Measurements from ENCODE around the gene JADE2. TPM values are rescaled to one million over a fixed set of nuclear protein-coding genes. Genes with fewer than 3 reads are reported as not detected.
A peak's percentile ranks its signal among the peaks of the same experiment; 100 is the strongest.
"Not testable (repeated sequence)": the region's sequence is repeated elsewhere in the genome, so short reads cannot be mapped to it uniquely, and the experiment has no call there.

JADE2 gene
- total RNA-seq, 6 experiments from 2014 or later, result 6.1 to 14.8 (median 8.4) TPM

GRCh38 chr5:134510970-134511795 is 14.3 kb upstream of the JADE2 start:
- no peak for ATAC-seq
- Histone ChIP-seq H3K4me1 (peaks cover 0 to 28% (median 8%) of the 10 kb centered on the region in 4 donors), H3K4me3 (no peak overlapping the region), H3K9me3 (no peaks in the 10 kb centered on the region), H3K36me3 (no peaks in the 10 kb centered on the region), H3K27me3 (no peaks in the 10 kb centered on the region), H3K27ac (peak overlapping the region in 2 of 3 donors; percentile 15 to 78)
- TF ChIP-seq, protein P1, sequence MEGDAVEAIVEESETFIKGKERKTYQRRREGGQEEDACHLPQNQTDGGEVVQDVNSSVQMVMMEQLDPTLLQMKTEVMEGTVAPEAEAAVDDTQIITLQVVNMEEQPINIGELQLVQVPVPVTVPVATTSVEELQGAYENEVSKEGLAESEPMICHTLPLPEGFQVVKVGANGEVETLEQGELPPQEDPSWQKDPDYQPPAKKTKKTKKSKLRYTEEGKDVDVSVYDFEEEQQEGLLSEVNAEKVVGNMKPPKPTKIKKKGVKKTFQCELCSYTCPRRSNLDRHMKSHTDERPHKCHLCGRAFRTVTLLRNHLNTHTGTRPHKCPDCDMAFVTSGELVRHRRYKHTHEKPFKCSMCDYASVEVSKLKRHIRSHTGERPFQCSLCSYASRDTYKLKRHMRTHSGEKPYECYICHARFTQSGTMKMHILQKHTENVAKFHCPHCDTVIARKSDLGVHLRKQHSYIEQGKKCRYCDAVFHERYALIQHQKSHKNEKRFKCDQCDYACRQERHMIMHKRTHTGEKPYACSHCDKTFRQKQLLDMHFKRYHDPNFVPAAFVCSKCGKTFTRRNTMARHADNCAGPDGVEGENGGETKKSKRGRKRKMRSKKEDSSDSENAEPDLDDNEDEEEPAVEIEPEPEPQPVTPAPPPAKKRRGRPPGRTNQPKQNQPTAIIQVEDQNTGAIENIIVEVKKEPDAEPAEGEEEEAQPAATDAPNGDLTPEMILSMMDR (IDR thresholded peaks at IDR 0.05), result no peak
- TF ChIP-seq POLR2A (IDR thresholded peaks at IDR 0.05), result no peak
- DNase-seq, result no peak
- intact Hi-C loops (cut with DNase I), result no loop called here
- 69% methylated on average over 8 of the region's 9 CpGs for WGBS (ENCODE audit: insufficient coverage, low coverage, low lambda C conversion rate, missing lambda C conversion rate)

DNA sequence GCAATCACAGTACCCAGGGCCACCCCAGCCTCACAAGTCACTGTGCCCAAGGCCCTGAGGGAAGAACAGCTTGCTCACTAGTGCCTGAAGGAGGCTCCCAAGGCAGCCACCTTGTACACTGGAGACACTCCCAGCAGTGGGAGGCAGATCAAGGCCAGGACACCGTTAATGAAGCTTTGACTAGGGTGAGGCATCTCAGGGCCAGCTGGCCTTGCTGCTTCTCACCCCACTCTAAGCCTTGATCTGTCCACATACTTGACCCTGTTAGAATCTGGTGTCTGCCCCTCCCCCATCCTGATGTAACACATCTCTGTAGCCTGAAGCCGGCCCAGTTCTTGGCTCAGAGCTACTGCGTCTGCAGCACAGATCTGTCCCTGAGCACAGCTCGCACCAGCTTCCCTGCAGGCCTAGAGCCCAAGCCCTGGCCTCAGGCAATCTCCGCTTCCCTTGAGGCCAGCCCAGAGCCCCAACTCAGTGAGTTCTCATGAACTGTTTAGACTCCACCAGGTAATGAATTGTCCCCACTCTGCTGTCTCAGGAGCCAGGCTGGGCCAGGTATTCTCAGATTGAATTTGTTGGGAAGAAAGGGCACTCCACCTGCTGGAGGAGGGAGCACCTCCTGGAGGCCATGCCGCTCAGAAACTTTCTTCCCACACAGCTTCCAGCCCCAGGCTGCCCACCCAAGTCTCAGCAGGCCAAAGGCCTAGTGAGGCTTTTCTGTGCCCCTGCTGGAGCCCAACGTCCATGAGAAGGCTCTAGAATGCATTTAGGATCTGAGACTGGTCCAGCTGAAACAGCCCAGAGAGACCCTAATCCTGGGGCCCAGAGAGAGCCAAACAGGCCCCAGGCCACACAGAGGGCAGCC is 13.4 kb upstream of the JADE2 start:
- intact Hi-C loops (cut with DNase I), result no loop called here
- Histone ChIP-seq H3K9me3 (no peaks in the 10 kb centered on the region), H3K27ac (peak overlapping the region; percentile 17 to 78 (median 28)), H3K36me3 (no peaks in the 10 kb centered on the region), H3K27me3 (no peaks in the 10 kb centered on the region), H3K4me1 (peaks cover 0 to 24% (median 8%) of the 10 kb centered on the region in 4 donors), H3K4me3 (no peak overlapping the region)
- WGBS (ENCODE audit: insufficient coverage, low coverage, low lambda C conversion rate, missing lambda C conversion rate), result 33% methylated on average over 5 of the region's 7 CpGs
- ATAC-seq (peak; percentile 88 to 97 (median 92)), DNase-seq (peak; percentile 79 to 93 (median 86))
- TF ChIP-seq POLR2A (IDR thresholded peaks at IDR 0.05), result no peak
- TF ChIP-seq, protein P1 (IDR thresholded peaks at IDR 0.05), result peak; percentile 48 to 59 (median 50)

GRCh38 chr5:134512661-134512999 is 12.8 kb upstream of the JADE2 start:
- ATAC-seq (no peak), DNase-seq (no peak)
- 63% methylated on average over 3 of the region's 5 CpGs for WGBS (ENCODE audit: insufficient coverage, low coverage, low lambda C conversion rate, missing lambda C conversion rate)
- Histone ChIP-seq H3K27ac (peak overlapping the region; percentile 17 to 78 (median 28)), H3K4me1 (peaks cover 0 to 18% (median 8%) of the 10 kb centered on the region in 4 donors), H3K9me3 (no peaks in the 10 kb centered on the region), H3K27me3 (no peaks in the 10 kb centered on the region), H3K4me3 (no peak overlapping the region), H3K36me3 (no peaks in the 10 kb centered on the region)
- TF ChIP-seq POLR2A (IDR thresholded peaks at IDR 0.05), result no peak
- TF ChIP-seq, protein P1 (IDR thresholded peaks at IDR 0.05), result no peak
- intact Hi-C loops (cut with DNase I), result no loop called here

DNA sequence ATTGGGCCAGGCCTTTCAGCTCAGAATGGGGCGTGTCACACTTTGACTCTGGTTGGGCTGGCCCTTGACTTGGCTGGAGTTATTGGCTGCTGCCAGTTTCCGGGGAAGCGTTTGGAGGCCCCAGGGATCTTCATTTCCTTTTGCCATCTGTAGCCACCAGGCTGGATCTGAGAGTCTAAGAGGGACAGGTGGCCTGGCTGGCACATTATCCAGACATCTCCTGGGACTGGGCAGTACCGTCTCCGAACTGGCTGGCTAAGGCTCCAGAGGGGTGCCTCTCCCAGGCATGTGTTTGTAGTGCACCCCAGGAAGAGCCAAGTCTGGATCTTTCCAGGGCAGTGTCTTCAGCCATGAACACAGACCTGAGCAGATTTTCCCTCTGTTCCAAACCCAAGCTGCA is 9.7 kb upstream of the JADE2 start:
- WGBS (ENCODE audit: insufficient coverage, low coverage, low lambda C conversion rate, missing lambda C conversion rate), result 58% methylated on average over 2 of the region's 5 CpGs
- intact Hi-C loops (cut with DNase I), result no loop called here
- H3K27ac ChIP-seq, result no peak overlapping the region
- H3K36me3 ChIP-seq, result no peaks in the 10 kb centered on the region
- no peak overlapping the region for H3K4me3 ChIP-seq
- no peak for ATAC-seq
- H3K9me3 ChIP-seq, result no peaks in the 10 kb centered on the region
- TF ChIP-seq, protein P1 (IDR thresholded peaks at IDR 0.05), result no peak
- no peak for TF ChIP-seq POLR2A (IDR thresholded peaks at IDR 0.05)
- peaks cover 0 to 28% (median 11%) of the 10 kb centered on the region in 4 donors for H3K4me1 ChIP-seq
- no peaks in the 10 kb centered on the region for H3K27me3 ChIP-seq
- DNase-seq, result no peak

- H3K4me3 ChIP-seq; intact Hi-C loops (cut with DNase I); ATAC-seq; H3K9me3 ChIP-seq; H3K36me3 ChIP-seq; H3K27ac ChIP-seq; H3K27me3 ChIP-seq; DNase-seq: not testable (repeated sequence)
- peaks cover 0 to 21% (median 7%) of the 10 kb centered on the region in 4 donors for H3K4me1 ChIP-seq
- WGBS (ENCODE audit: insufficient coverage, low coverage, low lambda C conversion rate, missing lambda C conversion rate), result 80% methylated on average over 7 of the region's 8 CpGs
These were observed 8.5 kb upstream of the JADE2 start for GRCh38 chr5:134516984-134517383.

Measured in right lobe of liver (tissue), 6 donors.